SK-N-MC (cell line): ENCODE measurements around the gene BRPF1.

Experiments used
- EZH2 ChIP-seq: fragments of 200-600 bp; sonication (generic); IDR thresholded peaks from one replicate; pipeline ENCODE4 v1.6.1; 2017; ENCODE audit warnings: antibody characterized with exemption
- FOXP2 ChIP-seq: optimal IDR thresholded peaks from 2 replicates; pipeline ENCODE3; 2011; ENCODE audit warnings: mild to moderate bottlenecking, moderate library complexity; ENCODE audit not compliant: insufficient read depth; ENCODE audit errors: extremely low read length, control extremely low read depth
- POLR2AphosphoS5 ChIP-seq: IDR thresholded peaks from 2 replicates; pipeline ENCODE4 v1.6.1; 2012; ENCODE audit warnings: mild to moderate bottlenecking, low read depth, low read length, borderline replicate concordance

GRCh38 chr3:9732080-9732739 lies 675 bp downstream of the BRPF1 start:
- TF ChIP-seq POLR2AphosphoS5 = no peak
- no peak for TF ChIP-seq EZH2
- no peak for TF ChIP-seq FOXP2
